Activated CD8-positive, alpha-beta memory T cell treated with anti-CD3 and anti-CD28 coated beads, Interleukin-2, amount 10 ng/mL, durations not matched to agents 7 days and 5 days (primary cell): ENCODE results near the gene ANG. TPM values are rescaled to one million over a fixed set of nuclear protein-coding genes. Genes with fewer than 3 reads are reported as not detected.
A peak's percentile ranks its signal among the peaks of the same experiment; 100 is the strongest.
"Not testable (repeated sequence)": the region's sequence is repeated elsewhere in the genome, so short reads cannot be mapped to it uniquely, and the experiment has no call there.

Source experiments
- ATAC-seq: fragments of 150-1000 bp; cut with Tn5 transposase; one replicate; pipeline ENCODE4 v1.10.0; 2021; ENCODE audit warnings: moderate library complexity
- CTCF ChIA-PET: fragments of 350-600 bp; sonication (Branson Sonifier 250); formaldehyde crosslinking; loops from one replicate; lab custom pipeline; 2021; ENCODE audit warnings: antibody characterized with exemption; lab: Charles Lee
- DNase-seq: peaks from one replicate; pipeline ENCODE4 v3.0.0-alpha.2; 2020
- H3K27ac Mint-ChIP-seq: one replicate; pipeline ENCODE4 v1.8.0; 2021; ENCODE audit warnings: mild to moderate bottlenecking, mixed read lengths
- H3K27me3 Mint-ChIP-seq: one replicate; pipeline ENCODE4 v1.8.0; 2021; ENCODE audit warnings: mixed read lengths
- H3K36me3 Mint-ChIP-seq: one replicate; pipeline ENCODE4 v1.8.0; 2021; ENCODE audit warnings: mild to moderate bottlenecking, mixed read lengths
- H3K4me1 Mint-ChIP-seq: one replicate; pipeline ENCODE4 v1.8.0; 2021; ENCODE audit warnings: mixed read lengths
- H3K4me3 Mint-ChIP-seq: one replicate; pipeline ENCODE4 v1.8.0; 2021; ENCODE audit warnings: mild to moderate bottlenecking, moderate library complexity, mixed read lengths
- H3K9me3 Mint-ChIP-seq: one replicate; pipeline ENCODE4 v1.8.0; 2022; ENCODE audit warnings: low read depth, mixed read lengths
- total RNA-seq, 2 experiments: library from RNA; stranded (reverse); gene quantifications; one replicate each; pipeline ENCODE4 v1.2.3, GENCODE V29; 2021

The ANG gene
- total RNA-seq = 1 to 10 TPM; 1.5 to 2.5 TPM

DNA sequence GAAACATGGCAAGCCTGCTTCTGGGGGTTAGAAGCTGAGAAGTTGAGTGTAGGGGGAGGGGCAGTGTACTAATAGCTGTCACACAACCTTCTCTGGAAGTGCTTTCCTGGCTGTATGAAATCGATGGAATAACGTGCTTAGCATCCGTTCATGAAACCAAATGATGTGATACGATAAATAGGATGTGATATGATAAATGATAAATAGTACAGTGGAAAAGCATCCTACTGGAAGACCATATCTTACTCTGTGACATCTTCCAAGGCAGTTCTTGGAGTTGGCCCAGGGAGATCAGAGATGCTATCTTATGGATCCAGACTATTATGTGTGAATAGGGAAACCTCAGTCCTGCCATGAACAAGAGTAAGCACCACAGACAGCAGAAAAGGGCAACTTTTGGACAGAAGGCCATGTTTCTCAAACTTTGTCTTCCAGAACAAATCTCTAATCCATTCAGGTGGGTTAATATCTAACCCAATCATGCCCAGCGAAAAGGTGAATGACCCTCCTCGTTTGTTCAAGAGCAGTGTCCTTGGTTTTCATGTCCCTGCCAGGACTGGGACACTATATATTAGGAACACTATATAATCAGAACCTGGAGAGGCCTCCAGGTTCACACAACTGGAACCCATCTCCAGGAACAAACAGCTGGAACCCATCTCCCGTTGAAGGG is at the start of gene ANG:
ANG (plus strand) TSS at position 598 of the 673 bp plus-strand sequence. CDS start 4,801 bp downstream, outside the sequence.
- Mint-ChIP-seq H3K27ac (no peak within 1 kb of the TSS), H3K9me3 (no peaks in the 10 kb centered on the region), H3K27me3 (no peaks in the 10 kb centered on the region), H3K4me3 (no peak within 1 kb of the TSS), H3K36me3 (no peaks in the 10 kb centered on the region), H3K4me1 (peaks cover 38% of the 10 kb centered on the region)
- ATAC-seq (no peak), DNase-seq (no peak)
- CTCF ChIA-PET = interaction anchor here (0.9 to 9.9 kb wide), 4 partner anchors 28 to 362 kb away, joined by 3 to 163 read pairs (median 8); no protein-coding TSS in a partner anchor

DNA sequence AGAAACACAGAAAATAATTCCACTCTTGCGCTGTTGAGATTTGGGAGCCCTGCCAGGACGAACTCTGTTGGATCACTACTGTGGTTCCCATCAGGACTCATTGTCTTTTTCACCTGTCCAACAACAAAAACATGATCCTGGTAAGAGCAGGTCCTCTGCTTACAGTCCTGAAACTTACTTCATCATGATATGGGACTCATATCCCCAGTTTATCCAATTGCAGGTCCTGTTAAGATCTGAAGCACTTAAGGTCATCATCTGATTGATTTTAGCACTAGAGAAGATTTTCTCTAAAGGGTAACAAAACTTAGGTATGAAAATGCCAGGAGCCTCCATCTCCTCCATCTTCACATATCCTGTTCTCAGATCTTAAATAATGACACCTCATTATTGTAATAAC is 47.0 kb upstream of the ANG start, which contains the start of gene OR6S1:
OR6S1 (minus strand) TSS at position 101 of the 400 bp plus-strand sequence; CDS start at position 101, 0 bp downstream.
- H3K36me3 Mint-ChIP-seq = no peaks in the 10 kb centered on the region
- H3K4me3 Mint-ChIP-seq = no peak within 1 kb of the TSS
- no peak within 1 kb of the TSS for H3K27ac Mint-ChIP-seq
- DNase-seq = no peak
- peaks cover 56% of the 10 kb centered on the region for H3K27me3 Mint-ChIP-seq
- CTCF ChIA-PET = no interaction called here
- H3K4me1 Mint-ChIP-seq = no peaks in the 10 kb centered on the region
- H3K9me3 Mint-ChIP-seq = no peaks in the 10 kb centered on the region
- no peak for ATAC-seq

DNA sequence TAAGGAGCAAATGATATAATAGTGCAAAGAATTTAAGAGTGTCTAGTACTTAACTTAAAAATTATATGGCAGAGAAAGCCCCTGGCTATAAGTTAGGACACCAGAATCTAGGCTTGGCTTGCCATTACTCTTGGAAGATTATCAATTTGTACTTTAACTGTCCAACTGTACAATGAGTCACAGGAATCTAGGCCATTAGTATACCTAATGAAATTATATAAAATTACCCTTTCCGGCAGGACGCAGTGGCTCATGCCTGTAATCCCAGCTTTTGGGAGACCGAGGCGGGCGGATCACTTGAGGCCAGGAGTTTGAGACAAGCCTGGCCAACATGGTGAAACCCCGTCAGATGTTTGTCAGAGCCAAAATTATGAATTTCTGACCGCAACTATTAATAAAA is 46.4 kb upstream of the ANG start:
- Mint-ChIP-seq H3K36me3 (no peaks in the 10 kb centered on the region), H3K4me1 (no peaks in the 10 kb centered on the region), H3K27ac (no peak overlapping the region), H3K27me3 (peaks cover 53% of the 10 kb centered on the region), H3K9me3 (no peaks in the 10 kb centered on the region), H3K4me3 (no peak overlapping the region)
- CTCF ChIA-PET = no interaction called here
- ATAC-seq = no peak
- DNase-seq = no peak

DNA sequence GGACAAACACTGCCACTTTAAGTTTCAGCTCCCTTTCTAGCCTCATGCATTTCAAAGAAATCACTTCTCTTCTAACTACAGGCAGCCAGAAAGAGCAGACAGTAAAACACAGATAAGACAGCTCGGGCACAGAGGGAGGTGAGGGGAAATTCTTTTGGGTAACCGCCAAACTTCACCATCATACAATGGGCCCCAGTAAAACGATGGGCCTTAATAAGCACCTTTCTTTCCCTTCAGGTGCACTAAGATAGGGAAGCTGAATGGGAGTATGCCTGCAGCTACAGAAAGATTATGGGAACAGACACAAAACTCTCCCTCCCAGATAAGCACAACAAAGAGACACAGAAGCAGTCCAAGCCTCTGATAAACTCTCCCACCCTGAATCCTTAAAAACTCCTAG is 45.8 kb upstream of the ANG start:
- H3K4me3 Mint-ChIP-seq, H3K4me1 Mint-ChIP-seq, ATAC-seq, H3K27ac Mint-ChIP-seq, DNase-seq, H3K9me3 Mint-ChIP-seq, CTCF ChIA-PET, H3K36me3 Mint-ChIP-seq: not testable (repeated sequence)
- peaks cover 54% of the 10 kb centered on the region for H3K27me3 Mint-ChIP-seq

DNA sequence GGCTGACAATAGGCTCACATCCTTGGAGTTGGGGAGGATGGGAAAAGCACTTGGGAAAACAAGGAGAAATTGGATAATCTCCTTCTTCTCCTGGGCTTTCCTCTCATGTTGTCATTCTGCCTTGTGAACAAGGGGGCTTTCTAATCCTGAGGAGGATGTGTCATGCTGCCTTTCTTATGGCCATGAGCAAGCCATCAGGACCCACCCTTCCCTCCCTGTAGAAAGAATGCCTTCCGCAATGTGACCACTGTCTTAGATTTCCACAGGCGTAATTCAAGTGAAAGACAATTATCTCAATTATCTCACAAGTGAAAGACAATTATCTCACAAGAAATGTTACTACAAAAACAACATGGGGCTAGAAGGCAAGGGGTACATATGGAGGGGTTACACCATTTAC is 44.0 kb upstream of the ANG start:
- CTCF ChIA-PET = no interaction called here
- DNase-seq = no peak
- H3K36me3 Mint-ChIP-seq = no peaks in the 10 kb centered on the region
- H3K4me1 Mint-ChIP-seq = no peaks in the 10 kb centered on the region
- no peak overlapping the region for H3K27ac Mint-ChIP-seq
- H3K27me3 Mint-ChIP-seq = peaks cover 53% of the 10 kb centered on the region
- H3K4me3 Mint-ChIP-seq = no peak overlapping the region
- no peaks in the 10 kb centered on the region for H3K9me3 Mint-ChIP-seq
- no peak for ATAC-seq

DNA sequence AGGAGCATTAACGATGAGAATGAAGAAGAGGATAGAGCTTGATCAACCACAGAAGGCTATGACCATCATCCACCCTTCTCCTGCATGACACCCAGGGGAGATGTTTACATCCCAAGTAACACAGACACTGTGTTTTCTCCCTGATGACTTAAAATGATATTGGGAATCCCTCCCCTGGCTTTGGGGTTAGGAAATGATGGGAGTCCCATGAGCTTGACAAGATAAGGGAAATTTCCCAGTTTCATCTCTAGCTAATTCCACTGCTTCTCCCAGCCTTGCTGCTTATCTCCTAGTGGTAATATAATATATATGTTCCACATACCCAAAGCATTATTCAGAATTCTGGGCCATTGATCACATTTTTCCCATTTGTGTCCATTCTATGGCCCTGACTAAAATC is 43.1 kb upstream of the ANG start:
- Mint-ChIP-seq H3K27me3 (peaks cover 56% of the 10 kb centered on the region), H3K9me3 (no peaks in the 10 kb centered on the region), H3K4me1 (no peaks in the 10 kb centered on the region), H3K27ac (no peak overlapping the region), H3K4me3 (no peak overlapping the region), H3K36me3 (no peaks in the 10 kb centered on the region)
- CTCF ChIA-PET = interaction anchor here (0.7 to 1.5 kb wide), 2 partner anchors 12 to 17 kb away, joined by 3 to 4 read pairs; no protein-coding TSS in a partner anchor
- ATAC-seq (no peak), DNase-seq (no peak)

DNA sequence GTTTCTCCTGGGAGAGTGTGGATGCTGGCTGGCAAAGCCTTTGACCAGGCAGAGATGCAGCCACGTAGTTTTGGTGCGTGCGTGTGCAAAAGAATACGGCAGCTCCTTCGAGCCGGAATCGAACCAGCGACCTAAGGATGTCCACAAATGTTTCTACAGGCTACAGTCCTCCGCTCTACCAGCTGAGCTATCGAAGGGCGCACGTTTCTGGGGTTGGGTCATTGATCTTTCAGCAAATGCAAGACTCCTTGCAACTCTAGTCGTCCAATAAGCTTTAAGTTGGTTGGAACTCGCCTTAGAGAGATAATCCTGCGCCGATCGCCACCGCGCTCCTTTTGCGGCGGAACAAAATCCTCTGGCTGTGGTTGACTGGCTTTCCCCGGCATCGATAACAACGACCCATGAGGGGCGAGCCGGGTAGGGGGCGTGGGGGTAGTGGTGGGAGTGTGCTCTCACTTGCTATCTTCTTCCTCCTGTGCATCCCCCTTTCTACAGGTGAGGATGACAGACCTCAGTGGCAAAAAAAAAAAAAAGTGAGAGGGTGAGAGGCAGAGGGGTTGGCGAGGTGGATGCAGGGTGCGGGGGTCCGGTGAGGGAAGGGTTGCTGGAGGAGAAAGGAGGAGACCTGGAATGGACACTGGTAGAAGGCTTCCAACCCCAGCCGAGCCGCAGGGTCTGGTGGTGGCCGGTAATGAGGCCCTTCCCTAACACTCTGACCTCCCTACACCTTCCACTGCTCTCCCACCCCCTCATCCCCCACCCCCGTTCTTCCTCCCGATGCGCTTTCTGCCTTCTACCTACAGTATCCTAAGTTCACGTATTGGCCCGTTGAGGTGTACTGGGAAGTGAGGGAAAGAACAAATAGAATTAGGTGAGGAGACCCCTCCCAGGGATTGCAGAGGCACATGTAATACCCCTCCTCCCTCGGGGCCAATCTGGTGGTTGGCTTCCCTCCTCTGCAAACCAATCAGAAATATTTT is 35.3 kb upstream of the ANG start:
- H3K4me3 Mint-ChIP-seq = peak overlapping the region; percentile 51
- peaks cover 27% of the 10 kb centered on the region for H3K4me1 Mint-ChIP-seq
- H3K9me3 Mint-ChIP-seq = no peaks in the 10 kb centered on the region
- H3K27ac Mint-ChIP-seq = no peak overlapping the region
- CTCF ChIA-PET = interaction anchor here (0.9 to 2.0 kb wide), 3 partner anchors 34 to 204 kb away, joined by 3 to 8 read pairs (median 8); no protein-coding TSS in a partner anchor
- DNase-seq = peak; percentile 74
- H3K36me3 Mint-ChIP-seq = no peaks in the 10 kb centered on the region
- peaks cover 73% of the 10 kb centered on the region for H3K27me3 Mint-ChIP-seq
- peak; percentile 67 for ATAC-seq

DNA sequence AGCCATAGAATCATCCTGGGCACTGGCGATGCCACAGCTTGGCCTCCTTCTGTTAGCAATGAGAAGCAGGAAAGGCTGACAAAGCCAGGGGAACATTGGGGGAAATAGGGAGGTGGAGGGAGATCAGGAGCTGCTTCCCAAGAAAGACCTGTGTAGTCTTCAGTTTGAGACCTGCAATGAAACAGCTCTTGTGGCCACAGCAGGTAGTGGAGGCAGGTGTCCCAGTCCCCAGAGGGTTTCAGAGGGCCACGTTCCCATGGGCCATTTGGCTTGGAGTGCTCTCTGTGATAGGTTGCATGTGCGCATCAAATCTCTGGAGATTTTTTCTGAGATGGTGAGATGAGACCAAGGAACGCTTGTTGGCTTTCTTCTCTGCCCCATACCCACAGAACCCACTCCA is 32.7 kb upstream of the ANG start:
- CTCF ChIA-PET = interaction anchor here (0.7 to 11.5 kb wide), 4 partner anchors 13 to 43 kb away, joined by 3 to 163 read pairs (median 53); partner anchors contain the start of genes ANG and RNASE4
- Mint-ChIP-seq H3K36me3 (no peaks in the 10 kb centered on the region), H3K4me3 (no peak overlapping the region)

DNA sequence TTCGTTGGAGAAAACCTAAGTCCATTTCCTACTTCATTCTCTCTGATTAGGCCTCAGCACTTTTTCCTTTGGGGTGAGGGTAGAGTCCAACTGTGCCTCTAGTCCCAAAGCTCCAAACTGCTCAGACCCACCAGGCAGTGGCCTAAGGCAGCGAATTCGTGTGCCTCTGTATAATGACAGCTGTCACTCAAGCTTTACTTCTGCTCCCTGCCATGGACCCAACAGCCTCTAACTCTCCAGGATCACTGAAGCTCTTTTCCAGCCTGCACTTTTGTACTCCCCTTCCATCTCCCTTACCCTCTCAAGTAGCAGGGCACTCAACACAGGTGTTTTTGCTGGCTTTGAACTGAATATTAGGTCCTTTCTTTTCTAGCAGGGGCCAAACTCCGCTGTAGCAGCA is 32.3 kb upstream of the ANG start:
- Mint-ChIP-seq H3K27me3 (peaks cover 78% of the 10 kb centered on the region), H3K9me3 (no peaks in the 10 kb centered on the region), H3K36me3 (no peaks in the 10 kb centered on the region), H3K27ac (no peak overlapping the region), H3K4me3 (no peak overlapping the region), H3K4me1 (peaks cover 29% of the 10 kb centered on the region)
- CTCF ChIA-PET = interaction anchor here (1.1 to 11.5 kb wide), 7 partner anchors 10 to 315 kb away, joined by 3 to 163 read pairs (median 3); partner anchors contain the start of genes ANG and RNASE4
- DNase-seq (no peak), ATAC-seq (no peak)

More for the DNA sequence above, 32.7 kb upstream of the ANG start:
- Mint-ChIP-seq H3K27ac (no peak overlapping the region), H3K27me3 (peaks cover 81% of the 10 kb centered on the region), H3K9me3 (no peaks in the 10 kb centered on the region), H3K4me1 (peaks cover 29% of the 10 kb centered on the region)
- no peak for DNase-seq
- ATAC-seq = no peak

DNA sequence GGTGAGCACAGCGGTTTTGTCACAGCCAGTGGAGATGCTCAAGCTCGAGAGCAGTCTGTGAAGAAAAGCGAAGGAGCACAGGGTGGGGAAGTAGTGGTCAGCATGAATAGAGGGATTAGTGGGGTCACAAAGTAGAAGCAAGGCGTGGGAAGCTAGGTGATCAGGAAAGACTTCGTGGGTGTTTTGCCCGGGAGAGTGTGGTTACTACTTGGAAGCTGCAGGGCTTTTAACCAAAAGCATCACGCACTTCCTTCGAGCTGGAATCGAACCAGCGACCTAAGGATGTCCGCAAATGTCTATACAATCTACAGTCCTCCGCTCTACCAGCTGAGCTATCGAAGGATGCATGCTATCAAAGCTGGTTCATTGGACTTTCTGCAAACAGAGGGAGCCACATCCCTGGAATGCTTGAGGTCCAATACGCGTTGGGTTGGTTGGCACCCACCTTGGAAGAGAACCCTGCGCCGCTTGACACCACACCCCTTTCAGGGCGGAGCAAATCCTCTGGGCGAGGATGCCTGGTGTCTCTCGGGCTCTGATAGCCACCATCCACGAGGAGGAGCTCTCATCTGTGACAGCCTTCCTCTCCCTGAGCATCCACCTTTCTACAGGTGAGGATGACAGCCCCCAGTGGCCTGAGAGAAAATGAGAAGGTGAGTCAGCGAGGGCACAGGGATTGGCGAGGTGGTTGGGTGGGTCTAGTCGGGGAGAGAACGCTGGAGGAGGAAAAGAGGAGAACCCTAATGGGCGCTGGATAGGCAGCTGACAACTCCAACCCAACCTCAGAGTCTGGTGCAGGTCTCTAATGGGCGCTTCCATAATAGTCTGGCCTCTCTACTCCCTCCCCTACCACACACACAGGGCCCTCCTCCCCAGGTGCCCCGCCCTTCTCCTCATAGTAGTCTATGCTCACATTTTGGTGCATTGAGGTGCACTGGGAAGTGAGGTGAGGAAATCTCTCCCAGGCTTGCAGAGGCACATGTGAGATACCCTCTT is 31.1 kb upstream of the ANG start:
- CTCF ChIA-PET = interaction anchor here (1.2 to 11.5 kb wide), 7 partner anchors 12 to 313 kb away, joined by 3 to 163 read pairs (median 3); partner anchors contain the start of genes ANG and RNASE4
- Mint-ChIP-seq H3K4me3 (no peak overlapping the region), H3K27ac (no peak overlapping the region), H3K9me3 (no peaks in the 10 kb centered on the region), H3K4me1 (peaks cover 36% of the 10 kb centered on the region), H3K36me3 (no peaks in the 10 kb centered on the region), H3K27me3 (peaks cover 72% of the 10 kb centered on the region)
- ATAC-seq (peak; percentile 50), DNase-seq (no peak)

DNA sequence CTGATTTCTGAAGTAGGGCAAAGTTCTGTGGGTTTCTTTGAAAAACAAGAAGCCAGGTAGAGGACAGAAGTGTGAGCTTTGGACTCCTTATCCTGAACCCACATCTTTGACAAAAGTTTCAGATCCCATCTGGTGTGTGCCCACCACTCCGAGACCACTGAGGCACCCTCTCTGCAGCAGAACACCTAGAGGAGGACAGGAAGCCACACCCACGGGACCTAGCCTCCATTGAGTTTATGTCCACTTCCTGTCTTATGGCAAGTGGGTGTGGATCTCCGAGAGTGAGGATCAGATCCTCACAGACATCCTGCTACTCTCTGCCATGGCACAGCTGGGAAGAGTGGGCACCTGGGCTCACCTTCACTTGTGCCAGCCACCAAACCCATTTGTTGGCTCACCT is 30.3 kb upstream of the ANG start:
- H3K27me3 Mint-ChIP-seq = peaks cover 72% of the 10 kb centered on the region
- H3K4me1 Mint-ChIP-seq = peaks cover 38% of the 10 kb centered on the region
- no peaks in the 10 kb centered on the region for H3K9me3 Mint-ChIP-seq
- CTCF ChIA-PET = interaction anchor here (1.6 to 11.5 kb wide), 3 partner anchors 24 to 215 kb away, joined by 5 to 163 read pairs (median 102); partner anchors contain the start of genes ANG and RNASE4
- H3K27ac Mint-ChIP-seq = no peak overlapping the region
- H3K4me3 Mint-ChIP-seq = no peak overlapping the region
- no peak for ATAC-seq
- DNase-seq = no peak
- no peaks in the 10 kb centered on the region for H3K36me3 Mint-ChIP-seq

DNA sequence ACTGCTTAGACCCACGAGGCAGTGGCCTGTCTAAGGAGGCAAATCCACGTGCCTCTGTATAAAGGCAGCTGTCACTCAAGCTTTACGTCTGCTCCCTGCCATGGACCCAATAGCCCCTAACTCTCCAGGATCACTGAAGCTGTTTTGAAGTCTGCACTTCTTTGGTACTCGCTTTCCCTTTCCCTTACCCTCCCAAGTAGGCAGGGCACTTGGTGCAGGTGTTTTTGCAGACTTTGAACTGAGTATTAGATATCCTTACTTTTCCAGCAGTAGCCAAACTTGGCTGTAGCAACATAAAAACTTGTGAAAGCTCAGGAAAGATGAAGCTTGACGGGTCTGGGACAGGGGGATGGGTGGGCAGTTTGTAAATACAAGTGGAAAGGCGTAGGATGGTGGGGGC is 29.2 kb upstream of the ANG start:
- no peak for DNase-seq
- Mint-ChIP-seq H3K36me3 (no peaks in the 10 kb centered on the region), H3K9me3 (no peaks in the 10 kb centered on the region), H3K27me3 (peaks cover 66% of the 10 kb centered on the region), H3K27ac (no peak overlapping the region), H3K4me3 (no peak overlapping the region), H3K4me1 (peaks cover 38% of the 10 kb centered on the region)
- ATAC-seq = no peak
- CTCF ChIA-PET = interaction anchor here (1.2 to 11.5 kb wide), 3 partner anchors 12 to 31 kb away, joined by 3 to 163 read pairs (median 102); partner anchors contain the start of genes ANG and RNASE4
